Endothelial cell of umbilical vein (primary cell): ENCODE results near the gene TCHP. TPM values are rescaled to one million over a fixed set of nuclear protein-coding genes. Genes with fewer than 3 reads are reported as not detected.

Source experiments
- BruUV-seq: library from RNA; stranded (reverse); fragments of 400-500 nt; replicated peaks from 2 replicates; lab custom pipeline; 2021; lab: Mats Ljungman, UMichigan
- CTCF ChIA-PET: fragments of 300-600, 350-600 bp; sonication (Branson Sonifier 250); formaldehyde crosslinking; loops from one replicate; lab custom pipeline; 2021; ENCODE audit warnings: antibody characterized with exemption, inconsistent platforms; lab: Charles Lee
- POLR2A ChIA-PET: fragments of 300-600, 350-600 bp; sonication (Branson Sonifier 250); formaldehyde crosslinking; loops from one replicate; lab custom pipeline; 2021; ENCODE audit warnings: antibody characterized with exemption, inconsistent platforms; lab: Charles Lee
- DNase-seq: peaks from one replicate; pipeline ENCODE4 v3.0.0-alpha.2; 2011; ENCODE audit warnings: low read depth, low spot score
- FAIRE-seq: peaks from 2 replicates; lab custom pipeline; 2011; peaks lifted over from hg19 to GRCh38; lab: Jason Lieb, UNC
- H2AFZ ChIP-seq: 2 replicates; pipeline ENCODE4 v1.6.0; 2012; ENCODE audit warnings: low read depth, low read length, control low read depth, inconsistent platforms
- H3K27ac ChIP-seq: 2 replicates; pipeline ENCODE4 v1.5.1; 2011; ENCODE audit warnings: low read depth, mild to moderate bottlenecking, control low read depth, low read length, moderate library complexity; ENCODE audit not compliant: insufficient read depth
- H3K27me3 ChIP-seq, 2 experiments: 2 replicates each; pipeline versions ENCODE4 v1.6.0 to v1.6.1; 2011; ENCODE audit warnings: low read length in 2 of 2, mixed read lengths in 1 of 2; ENCODE audit not compliant: control insufficient read depth in 2 of 2, insufficient read depth in 2 of 2
- H3K36me3 ChIP-seq, 2 experiments: 2 replicates in 1 of 2; 3 replicates in 1 of 2; pipeline ENCODE4 v1.5.1; 2011; ENCODE audit warnings: low read length in 2 of 2, mild to moderate bottlenecking in 1 of 2, moderate library complexity in 1 of 2; ENCODE audit not compliant: control insufficient read depth in 2 of 2, insufficient read depth in 2 of 2; ENCODE audit errors: extremely low read depth in 1 of 2
- H3K4me1 ChIP-seq: 3 replicates; pipeline ENCODE4 v1.5.1; 2011; ENCODE audit warnings: mild to moderate bottlenecking, low read length; ENCODE audit not compliant: control insufficient read depth, insufficient read depth; ENCODE audit errors: extremely low read depth
- H3K4me2 ChIP-seq: 2 replicates; pipeline ENCODE4 v1.6.1; 2011; ENCODE audit warnings: low read length, control low read depth, mixed read lengths; ENCODE audit not compliant: insufficient read depth
- H3K4me3 ChIP-seq, 3 experiments: fragments of 200-600 bp in 1 of 3; sonication (generic), shearing (Covaris generic) in 1 of 3; replicated peaks in 1 of 3; 2 replicates each; pipeline ENCODE4 v1.5.1; 2011 to 2016; ENCODE audit warnings: control low read depth in 3 of 3, low read length in 3 of 3, mild to moderate bottlenecking in 2 of 3, inconsistent platforms in 1 of 3, low read depth in 1 of 3, moderate library complexity in 1 of 3; ENCODE audit not compliant: insufficient read depth in 1 of 3
- H3K79me2 ChIP-seq: 2 replicates; pipeline ENCODE4 v1.6.0; 2012; ENCODE audit warnings: low read length, inconsistent platforms; ENCODE audit not compliant: control insufficient read depth, insufficient read depth
- H3K9ac ChIP-seq: replicated peaks from 2 replicates; pipeline ENCODE3; 2011; ENCODE audit warnings: low read length, control low read depth; ENCODE audit not compliant: insufficient read depth; ENCODE audit errors: extremely low read depth
- H3K9me1 ChIP-seq: replicated peaks from 3 replicates; pipeline ENCODE4 v1.6.0; 2011; ENCODE audit warnings: mild to moderate bottlenecking, low read length; ENCODE audit not compliant: control insufficient read depth, insufficient read depth; ENCODE audit errors: extremely low read depth
- H3K9me3 ChIP-seq: replicated peaks from 2 replicates; pipeline ENCODE4 v1.5.1; 2012; ENCODE audit warnings: low read length, inconsistent platforms; ENCODE audit not compliant: control insufficient read depth, insufficient read depth
- H4K20me1 ChIP-seq: replicated peaks from 2 replicates; pipeline ENCODE3; 2011; ENCODE audit warnings: mild to moderate bottlenecking, low read length; ENCODE audit not compliant: control insufficient read depth, insufficient read depth; ENCODE audit errors: extremely low read depth
- EZH2 ChIP-seq: IDR thresholded peaks from 2 replicates; pipeline ENCODE4 v1.6.1; 2012; ENCODE audit warnings: borderline replicate concordance, low read depth, mild to moderate bottlenecking, moderate library complexity, low read length, inconsistent platforms; ENCODE audit not compliant: severe bottlenecking
- FOS ChIP-seq: IDR thresholded peaks from 2 replicates; pipeline ENCODE4 v1.6.1; 2011; ENCODE audit warnings: mild to moderate bottlenecking, low read length, moderate library complexity, borderline replicate concordance; ENCODE audit not compliant: insufficient read depth
- GATA2 ChIP-seq: IDR thresholded peaks from 2 replicates; pipeline ENCODE4 v1.7.0; 2011; ENCODE audit warnings: low read depth, mild to moderate bottlenecking, moderate library complexity, mixed read lengths, low read length; ENCODE audit not compliant: insufficient read length, insufficient read depth
- JUN ChIP-seq: IDR thresholded peaks from 2 replicates; pipeline ENCODE4 v1.6.1; 2011; ENCODE audit warnings: borderline replicate concordance, low read depth; ENCODE audit not compliant: insufficient read length, insufficient read depth
- MAX ChIP-seq: IDR thresholded peaks from 2 replicates; pipeline ENCODE4 v1.6.1; 2011; ENCODE audit not compliant: insufficient read depth, insufficient read length
- MYC ChIP-seq: IDR thresholded peaks from one replicate; pipeline ENCODE4 v1.6.1; 2011; ENCODE audit warnings: mild to moderate bottlenecking, low read depth, low read length
- POLR2A ChIP-seq: IDR thresholded peaks from 2 replicates; pipeline ENCODE4 v1.6.1; 2012; ENCODE audit warnings: low read depth, mild to moderate bottlenecking, control low read depth, low read length
- POLR2AphosphoS5 ChIP-seq: IDR thresholded peaks from 2 replicates; pipeline ENCODE4 v1.6.1; 2012; ENCODE audit warnings: low read depth, mild to moderate bottlenecking, control low read depth, low read length, moderate library complexity; ENCODE audit not compliant: insufficient read depth
- dilution Hi-C: fragments of 300-500 bp; cut with MboI; formaldehyde crosslinking; loops from one replicate; pipeline ENCODE4 v1.15.0; 2019; ENCODE audit warnings: low sequenced_read_pairs; ENCODE audit not compliant: extremely low pct_ligation_motif_present
- intact Hi-C: fragments of 100-400 bp; cut with micrococcal nuclease; formaldehyde crosslinking; loops from one replicate; pipeline ENCODE4 v1.10.0; 2022
- polyA plus RNA-seq, 4 experiments: library from polyadenylated mRNA; depleted of rRNA in 3 of 4; stranded (reverse) in 3 of 4; unstranded in 1 of 4; fragments of >200 nt; gene quantifications; 2 replicates each; pipeline versions ENCODE4 v1.2.1 to v1.2.3, GENCODE V29; 2011 to 2012; ENCODE audit warnings: missing spikeins in 1 of 4
- total RNA-seq: library from RNA; stranded (reverse); gene quantifications from 2 replicates; pipeline ENCODE4 v1.2.3, GENCODE V29; 2021
- TF ChIP-seq, protein P1 (sequence below), 2 donors: IDR thresholded peaks; 1 replicate in 1 of 2; 2 replicates in 1 of 2; pipeline ENCODE4 v1.5.1; 2011; ENCODE audit warnings: low read length in 2 of 2, mild to moderate bottlenecking in 2 of 2, moderate library complexity in 2 of 2, control low read depth in 1 of 2, inconsistent platforms in 1 of 2, low read depth in 1 of 2; ENCODE audit not compliant: insufficient read depth in 1 of 2; ENCODE audit errors: extremely low read depth in 1 of 2

TCHP gene
- total and polyA plus RNA-seq, 2 donors (not counting 3 experiments of a cell fraction or from before 2014, with no cell fraction given) = 12.9 to 24.3 TPM

DNA sequence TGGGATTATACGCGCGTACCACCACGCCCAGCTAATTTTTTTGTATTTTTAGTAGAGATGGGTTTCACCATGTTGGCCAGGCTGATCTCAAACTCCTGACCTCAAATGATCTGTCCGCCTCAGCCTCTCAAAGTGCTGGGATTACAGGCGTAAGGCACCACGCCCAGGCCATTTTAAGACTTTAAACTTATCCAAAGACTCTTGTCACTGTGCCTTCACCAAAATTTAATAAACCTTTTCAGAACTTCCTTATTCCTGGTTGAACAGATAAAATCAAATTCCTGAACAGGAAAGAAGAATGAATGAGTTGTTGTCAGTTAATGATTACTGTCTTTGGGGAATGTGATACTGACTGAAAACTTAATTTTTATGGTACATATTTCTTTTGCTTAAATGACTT is 58.3 kb downstream of the TCHP start:
- Histone ChIP-seq H2AFZ (no peak overlapping the region), H3K9me3 (no peaks in the 10 kb centered on the region), H3K4me2 (no peak overlapping the region), H3K27ac (no peak overlapping the region), H3K9me1 (no peaks in the 10 kb centered on the region), H3K9ac (no peak overlapping the region), H3K79me2 (no peaks in the 10 kb centered on the region), H3K4me3 (no peak overlapping the region), H3K36me3 (peaks cover 11 to 15% of the 10 kb centered on the region in 2 experiments), H4K20me1 (no peaks in the 10 kb centered on the region), H3K27me3 (no peaks in the 10 kb centered on the region), H3K4me1 (peaks cover 1% of the 10 kb centered on the region)
- CTCF ChIA-PET = no interaction called here
- POLR2A ChIA-PET = no interaction called here
- dilution Hi-C loops = no loop called here
- intact Hi-C loops = no loop called here
- DNase-seq = no peak
- TF ChIP-seq POLR2AphosphoS5 (no peak), MYC (no peak)
- FAIRE-seq = no peak
- BruUV-seq = no TSS peak

- ChIA-PET CTCF (no interaction called here), POLR2A (interaction anchor here (0.7 kb wide), 1 partner anchor 490 kb away, joined by 3 read pairs; no protein-coding TSS in a partner anchor)
- dilution Hi-C loops (no loop called here), intact Hi-C loops (no loop called here)
- H3K36me3 ChIP-seq = peaks cover 11 to 13% of the 10 kb centered on the region in 2 experiments
- H3K4me2 ChIP-seq = no peak overlapping the region
- H3K27me3 ChIP-seq = no peaks in the 10 kb centered on the region
- no peak overlapping the region for H3K4me3 ChIP-seq
- no peak for DNase-seq
- no peak overlapping the region for H3K27ac ChIP-seq
- no peak for TF ChIP-seq GATA2
- TF ChIP-seq JUN = no peak
- TF ChIP-seq, protein P1, sequence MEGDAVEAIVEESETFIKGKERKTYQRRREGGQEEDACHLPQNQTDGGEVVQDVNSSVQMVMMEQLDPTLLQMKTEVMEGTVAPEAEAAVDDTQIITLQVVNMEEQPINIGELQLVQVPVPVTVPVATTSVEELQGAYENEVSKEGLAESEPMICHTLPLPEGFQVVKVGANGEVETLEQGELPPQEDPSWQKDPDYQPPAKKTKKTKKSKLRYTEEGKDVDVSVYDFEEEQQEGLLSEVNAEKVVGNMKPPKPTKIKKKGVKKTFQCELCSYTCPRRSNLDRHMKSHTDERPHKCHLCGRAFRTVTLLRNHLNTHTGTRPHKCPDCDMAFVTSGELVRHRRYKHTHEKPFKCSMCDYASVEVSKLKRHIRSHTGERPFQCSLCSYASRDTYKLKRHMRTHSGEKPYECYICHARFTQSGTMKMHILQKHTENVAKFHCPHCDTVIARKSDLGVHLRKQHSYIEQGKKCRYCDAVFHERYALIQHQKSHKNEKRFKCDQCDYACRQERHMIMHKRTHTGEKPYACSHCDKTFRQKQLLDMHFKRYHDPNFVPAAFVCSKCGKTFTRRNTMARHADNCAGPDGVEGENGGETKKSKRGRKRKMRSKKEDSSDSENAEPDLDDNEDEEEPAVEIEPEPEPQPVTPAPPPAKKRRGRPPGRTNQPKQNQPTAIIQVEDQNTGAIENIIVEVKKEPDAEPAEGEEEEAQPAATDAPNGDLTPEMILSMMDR (IDR thresholded peaks at IDR 0.05; ENCODE audit: extremely low read depth in 1 of 2, insufficient read depth in 1 of 2, low read depth in 1 of 2, low read length in 2 of 2) = no peak
- no peak for TF ChIP-seq EZH2
- TF ChIP-seq POLR2A = no peak
- TF ChIP-seq MYC = no peak
- no peak for TF ChIP-seq FOS
- TF ChIP-seq POLR2AphosphoS5 = no peak
- TF ChIP-seq MAX = no peak
- H3K4me1 ChIP-seq = peaks cover 13% of the 10 kb centered on the region
- no TSS peak for BruUV-seq
- H3K79me2 ChIP-seq = no peaks in the 10 kb centered on the region
- no peak overlapping the region for H3K9ac ChIP-seq
- no peaks in the 10 kb centered on the region for H4K20me1 ChIP-seq
- H3K9me3 ChIP-seq = no peaks in the 10 kb centered on the region
- H3K9me1 ChIP-seq = no peaks in the 10 kb centered on the region
- no peak for FAIRE-seq
- H2AFZ ChIP-seq = no peak overlapping the region
Measured at GRCh38 chr12:109959411-109960093, 59.5 kb downstream of the TCHP start.
